GM19240 (cell line): Measurements from ENCODE around the gene RHBDF2.
"Not testable (repeated sequence)": the region's sequence is repeated elsewhere in the genome, so short reads cannot be mapped to it uniquely, and the experiment has no call there.

ENCODE experiments used
- DNase-seq: peaks from one replicate; pipeline ENCODE4 v3.0.0; 2011; ENCODE audit warnings: low spot score; ENCODE audit not compliant: insufficient read length

RHBDF2 gene

DNA sequence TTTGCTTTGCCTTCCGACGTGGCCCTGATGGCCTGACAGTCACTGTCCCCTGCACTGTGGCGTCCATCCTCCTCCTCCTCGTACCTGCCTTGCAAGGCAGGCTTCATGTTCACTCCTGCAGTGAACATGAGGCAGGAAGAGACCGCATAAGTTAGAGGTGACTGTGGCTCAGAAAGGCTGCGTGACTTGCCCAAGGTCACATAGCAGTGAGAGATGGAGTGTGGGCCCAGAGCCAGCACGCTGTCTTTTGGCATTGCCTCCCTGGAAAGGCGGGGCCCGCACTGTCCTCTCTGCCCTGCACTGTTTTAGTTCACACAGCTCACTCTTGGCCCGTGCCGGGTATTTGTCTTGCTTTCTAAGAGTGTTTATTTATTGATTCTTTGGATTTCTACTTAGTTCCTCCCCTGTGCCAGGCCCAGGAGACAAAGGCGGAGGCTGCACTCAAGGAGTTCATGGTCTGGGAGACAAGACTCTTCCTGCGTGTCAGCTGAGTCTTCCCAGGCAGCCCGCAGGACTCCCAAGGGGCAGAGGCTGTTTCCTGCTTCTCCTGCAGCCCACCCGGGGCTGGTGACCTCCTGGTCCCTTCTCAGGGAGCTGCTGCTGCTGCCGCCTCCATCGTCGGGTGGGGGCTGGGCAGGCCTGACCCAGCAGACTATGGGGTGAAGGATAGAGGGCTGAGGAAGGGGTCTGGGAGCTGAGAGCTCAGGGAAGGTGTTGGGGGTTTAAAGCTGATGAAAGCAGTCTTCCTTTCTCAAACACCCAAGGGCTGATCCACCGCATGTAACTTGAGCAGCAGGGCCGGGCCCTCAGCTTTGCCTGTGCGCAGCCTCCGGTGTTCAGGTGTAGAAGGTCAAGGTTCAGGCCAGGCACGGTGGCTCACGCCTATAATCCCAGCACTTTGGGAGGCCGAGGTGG lies 23.6 kb upstream of the RHBDF2 start:
- DNase-seq: no peak

DNA sequence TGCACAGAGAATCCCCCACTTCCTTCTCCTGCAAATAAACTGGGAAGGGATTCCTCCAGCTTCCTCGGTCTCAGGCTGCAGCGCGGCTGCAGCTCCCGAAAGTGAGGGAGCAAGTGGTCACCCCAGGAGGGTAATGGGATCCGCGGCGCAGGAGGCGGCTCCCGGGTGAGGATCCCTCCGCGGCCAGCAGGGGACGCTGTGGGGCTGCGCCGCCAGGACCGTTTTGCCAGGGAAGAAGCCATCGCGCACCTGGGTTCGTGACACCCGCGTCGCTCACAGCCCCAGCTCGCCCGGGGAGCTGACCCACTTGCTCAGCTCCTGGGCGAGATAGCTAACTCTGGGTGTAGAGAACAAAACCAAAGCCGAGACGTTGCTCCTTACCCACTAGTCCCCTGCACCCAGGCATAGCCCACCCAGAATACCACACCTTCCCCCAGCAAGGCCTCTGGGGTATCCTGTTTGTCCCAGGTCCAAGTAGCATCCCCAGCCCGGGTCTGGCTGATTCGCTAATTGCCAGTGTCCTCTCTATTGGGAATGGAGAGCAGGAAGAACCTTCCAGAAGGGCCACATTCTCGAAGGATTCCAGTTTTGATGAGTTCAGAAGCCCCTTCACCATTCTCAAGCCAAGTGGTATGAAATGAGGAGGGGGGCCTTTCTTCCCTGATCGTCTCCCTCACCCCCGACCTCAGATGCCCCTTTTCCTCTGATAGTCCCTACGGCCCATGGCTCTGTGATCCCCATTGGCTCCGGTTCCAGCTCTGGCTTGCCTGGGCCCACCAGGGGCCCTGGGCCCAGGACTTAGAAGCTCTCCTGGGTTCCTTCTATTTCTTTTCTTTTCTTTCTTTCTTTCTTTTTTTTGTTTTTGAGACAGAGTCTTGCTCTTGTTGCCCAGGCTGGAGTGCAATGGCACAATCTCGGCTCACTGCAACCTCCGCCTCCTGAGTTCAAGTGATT lies 22.1 kb upstream of the RHBDF2 start:
- peak; percentile 73 for DNase-seq

DNA sequence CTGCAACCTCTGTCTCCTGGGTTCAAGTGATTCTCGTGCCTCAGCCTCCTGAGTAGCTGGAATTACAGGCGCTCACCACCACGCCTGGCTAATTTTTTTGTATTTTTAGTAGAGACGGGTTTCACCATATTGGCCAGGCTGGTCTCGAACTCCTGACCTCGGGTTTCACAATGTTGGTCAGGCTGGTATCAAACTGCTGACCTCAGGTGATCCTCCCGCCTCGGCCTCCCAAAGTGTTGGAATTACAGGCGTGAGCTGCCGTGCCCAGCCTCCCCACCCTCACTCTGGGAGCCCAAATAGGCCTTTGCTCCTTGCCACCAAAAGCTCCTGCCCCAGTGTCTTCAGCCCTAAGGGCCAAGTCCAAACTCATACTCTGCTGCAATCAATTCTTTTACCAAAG lies 20.5 kb upstream of the RHBDF2 start:
- DNase-seq: not testable (repeated sequence)

DNA sequence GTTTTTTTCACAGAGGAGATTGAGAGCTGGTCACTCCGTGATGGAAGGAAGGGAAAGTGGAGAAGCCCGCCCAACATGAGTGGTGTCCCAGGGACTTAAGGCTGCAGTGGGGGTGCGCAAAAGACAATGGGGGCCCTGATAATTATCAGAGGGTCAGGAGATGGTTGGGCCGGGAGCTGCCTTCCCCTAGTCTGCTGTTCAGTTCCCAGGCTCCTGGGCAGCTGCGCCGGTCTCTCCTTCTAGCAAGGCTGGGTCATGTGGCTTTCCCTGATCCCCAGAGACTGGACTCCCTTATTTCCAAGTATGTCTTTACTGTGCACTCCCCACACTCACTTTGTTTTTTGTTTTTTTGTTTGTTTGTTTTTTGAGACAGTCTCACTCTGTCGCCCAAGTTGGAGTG lies 20.0 kb upstream of the RHBDF2 start:
- DNase-seq: no peak

DNA sequence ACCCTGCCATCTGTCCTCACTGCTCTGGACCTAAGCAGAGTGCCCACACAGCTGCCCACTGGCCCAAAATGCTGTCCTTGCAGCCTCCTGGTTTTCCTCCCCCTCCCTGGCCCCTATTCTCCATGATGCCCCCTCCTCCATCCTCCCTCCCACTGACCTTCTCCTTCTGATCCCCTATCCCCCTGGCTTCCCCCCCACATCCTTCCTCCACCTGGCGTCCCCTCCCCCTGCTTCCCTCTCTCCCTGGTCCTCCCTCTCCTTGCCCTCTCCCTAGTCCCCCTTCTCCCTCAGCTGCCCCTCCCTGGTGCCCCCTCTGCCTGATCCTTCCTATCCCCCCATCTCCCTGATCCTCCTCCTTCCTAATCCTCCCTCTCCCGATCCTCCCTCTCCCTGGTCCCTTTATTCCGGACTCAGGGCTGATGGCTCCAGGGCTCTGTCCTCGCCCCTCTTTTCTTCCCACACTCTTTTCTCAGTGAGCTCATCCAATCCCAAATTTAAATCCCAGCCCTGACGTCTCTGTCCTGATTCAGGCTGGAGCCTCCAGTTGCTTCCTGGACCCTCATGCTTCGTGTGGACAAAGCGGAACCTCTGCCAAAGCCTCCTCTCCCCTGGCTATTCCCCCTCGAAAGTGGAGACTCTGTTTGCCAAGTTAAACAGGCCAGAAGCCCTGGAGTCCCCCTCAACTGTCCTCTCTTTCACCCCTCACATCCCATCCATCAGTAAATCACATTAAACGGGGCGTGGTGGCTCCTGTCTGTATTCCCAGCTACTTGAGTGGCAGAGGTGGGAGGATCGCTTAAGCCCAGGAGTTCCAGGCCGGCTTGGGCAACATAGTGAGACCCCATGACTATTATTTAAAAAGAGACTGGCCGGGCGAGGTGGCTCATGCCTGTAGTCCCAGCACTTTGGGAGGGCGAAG lies 18.1 kb upstream of the RHBDF2 start:
- DNase-seq: no peak

DNA sequence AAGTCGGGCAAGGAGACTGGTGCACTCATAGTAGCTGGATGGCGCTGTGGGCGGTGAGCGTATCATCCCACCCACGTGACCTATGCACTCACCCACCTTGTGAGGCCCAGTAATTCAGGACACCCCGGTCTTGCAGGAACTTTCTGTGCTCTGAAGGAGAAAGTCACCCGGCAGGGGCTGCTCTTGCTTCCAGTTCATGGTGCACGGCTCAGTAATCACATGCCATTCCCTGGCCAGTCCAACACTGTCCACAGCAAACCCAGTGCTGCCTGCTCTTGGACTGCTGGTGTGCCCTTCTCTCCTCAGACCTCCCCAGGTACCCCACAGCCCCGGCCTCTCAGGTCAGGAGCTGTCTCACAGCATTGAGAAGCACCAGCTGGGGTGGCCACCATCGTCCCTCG lies 16.4 kb upstream of the RHBDF2 start:
- no peak for DNase-seq

DNA sequence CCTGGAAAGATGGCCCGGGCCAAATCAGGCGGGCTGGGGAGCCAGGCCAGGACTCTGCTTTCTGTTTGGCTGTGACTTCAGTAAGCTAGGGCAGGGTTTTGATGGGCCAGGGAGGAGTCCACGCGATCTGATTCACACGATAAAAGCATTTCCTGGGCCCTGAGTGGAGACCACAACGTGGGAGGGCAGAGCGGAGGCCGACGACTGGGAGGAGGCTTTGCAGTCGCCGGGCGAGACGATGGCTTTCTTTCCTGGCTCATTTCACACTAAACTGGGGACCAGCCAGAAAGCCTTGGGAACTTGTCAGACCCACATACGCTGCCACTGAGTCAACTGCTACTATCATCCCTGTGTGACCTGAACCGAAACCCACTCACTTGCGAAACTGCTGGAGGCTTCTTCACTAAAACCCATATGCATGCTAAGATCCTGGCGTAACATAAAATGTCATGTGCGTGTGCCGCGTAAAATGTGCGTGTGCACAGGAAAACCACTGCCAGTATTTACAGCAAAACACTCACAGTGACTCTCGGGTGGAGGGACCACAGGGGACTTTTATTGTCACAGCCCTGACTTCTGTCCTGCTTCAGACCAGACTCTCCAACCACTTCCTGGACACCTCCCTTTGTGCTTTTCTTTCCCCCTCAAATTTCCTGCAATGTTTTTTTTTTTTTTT lies 14.2 kb upstream of the RHBDF2 start:
- DNase-seq: no peak

DNA sequence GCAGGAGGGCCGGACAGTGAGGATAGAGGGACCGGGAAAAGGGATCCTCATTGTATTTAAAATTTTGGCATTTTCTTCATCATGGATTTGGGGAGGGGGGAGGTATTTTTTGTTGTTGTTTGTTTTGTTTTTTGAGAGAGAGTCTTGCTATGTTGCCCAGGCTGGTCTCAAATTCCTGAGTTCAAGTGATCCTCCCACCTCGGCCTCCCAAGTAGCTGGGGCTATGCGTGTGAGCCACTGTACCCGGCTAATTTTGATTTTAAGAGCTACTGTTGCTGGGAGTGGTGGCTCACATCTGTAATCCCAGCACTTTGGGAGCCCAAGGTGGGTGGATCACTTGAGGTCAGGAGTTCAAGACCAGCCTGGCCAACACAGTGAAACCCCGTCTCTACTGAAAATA lies 13.1 kb upstream of the RHBDF2 start:
- not testable (repeated sequence) for DNase-seq

DNA sequence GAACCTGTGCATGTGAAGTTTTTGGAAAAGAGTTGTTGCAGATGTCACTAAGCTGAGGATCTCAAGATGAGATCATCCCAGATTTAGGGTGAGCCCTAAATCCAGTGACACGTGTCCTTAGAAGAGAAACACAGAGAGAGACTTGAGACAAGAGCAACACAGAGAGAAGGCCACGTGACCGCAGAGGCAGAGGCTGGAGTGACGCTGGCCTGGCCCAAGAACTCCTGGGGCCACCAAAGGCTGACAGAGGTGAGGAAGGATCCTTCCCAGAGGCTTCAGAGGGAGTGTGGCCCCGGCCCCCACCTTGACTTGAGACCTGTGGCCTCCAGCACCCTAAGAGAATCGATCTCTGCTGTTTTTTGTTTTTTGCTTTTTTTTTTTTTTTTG lies 12.1 kb upstream of the RHBDF2 start:
- DNase-seq: no peak

DNA sequence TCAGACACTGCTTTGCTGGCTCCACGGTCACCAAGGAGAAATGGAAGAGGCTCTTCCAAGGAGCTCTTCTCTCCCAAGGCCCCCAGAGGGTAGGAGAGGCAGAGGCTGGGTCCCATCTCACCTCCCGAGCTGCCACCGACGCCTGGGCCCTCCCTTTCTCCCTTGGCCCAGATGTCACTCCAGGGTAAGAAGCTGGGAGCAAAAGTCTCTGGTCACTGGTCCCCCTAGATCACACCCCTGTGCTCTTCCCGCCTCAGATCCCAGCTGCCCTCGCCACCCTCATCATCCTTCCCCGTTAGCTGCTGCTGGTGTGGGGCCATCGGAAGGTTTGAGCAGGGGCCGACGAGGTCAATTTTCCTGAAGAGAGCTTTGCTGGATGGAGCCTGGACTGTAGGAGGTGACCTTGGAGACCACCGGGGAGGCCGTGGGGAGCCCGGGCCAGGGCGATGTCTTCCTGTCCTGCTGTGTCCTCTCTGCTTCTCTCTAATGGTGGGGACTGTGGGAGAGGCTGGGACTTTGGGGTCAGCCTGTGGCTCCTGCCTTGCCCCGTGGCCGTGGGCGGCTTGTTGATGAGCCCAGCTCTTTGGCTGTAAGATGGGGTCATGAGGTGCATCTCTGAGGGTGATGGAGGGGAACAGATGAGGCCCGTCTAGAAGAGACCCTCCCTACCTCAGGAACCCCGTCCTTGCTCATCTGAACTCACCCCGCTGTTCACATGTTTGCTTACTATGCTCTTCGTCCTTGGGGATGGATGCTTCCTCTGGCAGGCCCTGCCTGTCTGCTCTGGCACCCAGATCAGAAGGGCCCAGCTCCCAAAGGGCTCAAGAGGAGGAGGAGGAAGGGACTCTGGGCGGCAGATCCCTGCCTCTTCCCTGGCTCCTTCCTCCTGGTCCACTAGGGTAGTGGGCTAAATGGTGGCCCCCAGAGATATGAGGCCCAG lies 11.4 kb upstream of the RHBDF2 start:
- DNase-seq: no peak

DNA sequence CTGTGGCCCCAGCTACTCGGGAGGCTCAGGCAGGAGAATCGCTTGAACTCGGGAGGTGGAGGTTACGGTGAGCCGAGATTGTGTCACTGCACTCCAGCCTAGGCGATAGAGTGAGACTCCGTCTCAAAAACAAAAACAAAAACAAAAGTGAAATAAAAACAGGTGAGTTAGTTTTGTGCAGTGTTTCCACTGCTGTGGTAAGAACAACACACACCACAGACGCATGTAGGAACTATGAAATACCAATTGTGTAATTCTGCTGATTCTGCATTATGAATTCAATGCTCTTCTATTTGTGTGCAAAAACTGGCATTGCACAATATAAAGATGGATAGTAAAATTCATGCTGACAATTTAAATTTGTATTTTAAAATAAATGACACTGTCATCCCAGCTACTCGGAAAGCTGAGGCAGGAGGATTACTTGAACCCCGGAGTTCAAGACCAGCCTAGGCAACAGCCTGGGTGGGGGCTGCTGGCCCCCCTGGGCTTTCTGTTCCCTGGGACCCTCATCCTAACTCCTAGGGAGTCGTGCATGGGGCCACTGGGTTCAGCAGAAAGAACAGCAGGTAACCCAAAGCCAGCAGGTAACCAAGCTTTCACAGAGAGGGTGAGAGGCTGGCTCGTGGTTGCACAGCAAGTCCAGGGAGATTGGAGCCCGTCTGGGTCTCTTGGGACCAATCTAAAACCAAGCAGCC lies 10.6 kb upstream of the RHBDF2 start:
- no peak for DNase-seq

DNA sequence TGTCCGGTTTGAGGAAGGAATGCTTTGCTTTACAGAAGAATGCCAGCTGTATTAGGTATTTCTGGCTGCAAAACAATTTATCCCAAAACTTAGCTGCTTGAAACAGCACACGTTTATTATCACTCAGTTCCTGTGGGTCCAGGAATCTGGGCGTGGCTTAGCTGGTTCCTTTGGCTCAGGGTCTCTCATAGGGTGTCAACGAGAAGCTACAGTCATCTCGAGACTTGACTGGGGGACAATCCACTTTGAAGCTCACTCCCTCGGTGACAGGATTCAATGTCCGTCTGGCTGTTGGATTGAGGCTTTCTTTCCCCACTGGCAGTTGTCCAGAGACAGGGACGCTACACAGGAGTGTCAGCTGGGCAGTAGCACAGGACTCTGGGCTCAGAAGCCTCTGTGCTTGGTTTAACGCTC lies 9.6 kb upstream of the RHBDF2 start:
- DNase-seq: no peak

DNA sequence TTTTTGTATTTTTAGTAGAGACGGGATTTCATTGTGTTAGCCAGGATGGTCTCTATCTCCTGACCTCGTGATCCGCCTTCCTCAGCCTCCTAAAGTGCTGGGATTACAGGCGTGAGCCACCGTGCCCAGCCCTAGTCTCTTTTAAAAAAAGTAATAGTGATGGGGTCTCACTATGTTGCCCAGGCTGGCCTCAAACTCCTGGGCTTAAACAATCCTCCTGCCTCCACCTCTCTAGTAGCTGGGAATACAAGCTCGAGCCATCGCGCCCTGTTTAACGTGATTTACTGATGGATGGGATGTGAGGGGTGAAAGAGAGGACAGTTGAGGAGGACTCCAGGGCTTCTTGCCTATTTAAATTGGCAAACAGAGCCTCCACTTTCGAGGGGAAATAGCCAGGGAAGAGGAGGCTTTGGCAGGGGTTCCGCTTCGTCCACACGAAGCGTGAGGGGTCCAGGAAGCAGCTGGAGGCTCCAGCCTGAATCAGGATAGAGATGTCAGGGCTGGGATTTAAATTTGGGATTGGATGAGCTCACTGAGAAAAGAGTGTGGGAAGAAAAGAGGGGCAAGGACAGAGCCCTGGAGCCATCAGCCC lies 7.3 kb upstream of the RHBDF2 start:
- not testable (repeated sequence) for DNase-seq

DNA sequence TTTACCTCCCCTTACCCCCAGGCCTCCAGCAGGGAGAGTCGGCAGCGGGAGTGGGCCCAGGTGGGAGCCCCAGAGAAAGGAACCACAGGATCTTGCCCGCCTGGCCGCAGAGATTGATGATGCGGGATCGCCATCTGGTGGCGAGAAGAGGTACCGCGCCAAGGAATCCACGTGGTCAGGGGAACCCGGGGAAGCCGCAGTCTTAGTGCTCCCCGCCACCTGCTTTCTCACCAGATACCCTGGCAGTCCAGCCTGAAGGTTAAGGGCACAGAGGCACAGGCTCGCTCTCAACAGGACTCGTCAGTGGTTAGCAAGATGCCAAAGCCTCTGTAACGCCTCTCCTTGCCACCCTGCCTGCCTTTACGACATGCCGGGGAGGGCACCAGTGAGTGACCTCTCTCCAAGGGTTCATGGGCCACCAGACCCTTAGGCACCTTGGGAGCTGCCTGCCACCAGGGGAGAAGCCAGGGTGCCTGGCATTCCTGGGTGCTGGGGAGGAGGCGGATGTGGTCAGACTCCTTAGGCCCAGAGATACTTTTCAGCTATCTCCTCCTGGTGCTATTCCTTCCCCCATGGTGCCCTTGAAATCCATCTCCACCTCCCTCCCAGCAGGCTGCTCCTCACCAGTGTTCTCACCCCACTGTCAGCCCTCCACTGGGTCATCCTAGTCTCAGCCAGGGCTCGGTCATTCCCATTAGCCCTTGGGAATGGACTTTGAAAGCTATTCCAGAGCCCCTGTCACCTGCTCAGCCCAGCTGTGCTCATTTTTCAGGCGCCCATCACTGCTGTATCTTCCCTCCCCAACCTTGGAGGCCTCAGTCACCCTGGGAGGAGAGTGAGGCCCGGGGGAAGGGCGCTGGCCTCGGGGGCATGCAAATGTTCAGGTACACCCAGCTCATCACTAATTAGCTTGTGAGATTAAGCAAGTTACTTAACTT lies 5.5 kb upstream of the RHBDF2 start:
- peak; percentile 77 for DNase-seq

DNA sequence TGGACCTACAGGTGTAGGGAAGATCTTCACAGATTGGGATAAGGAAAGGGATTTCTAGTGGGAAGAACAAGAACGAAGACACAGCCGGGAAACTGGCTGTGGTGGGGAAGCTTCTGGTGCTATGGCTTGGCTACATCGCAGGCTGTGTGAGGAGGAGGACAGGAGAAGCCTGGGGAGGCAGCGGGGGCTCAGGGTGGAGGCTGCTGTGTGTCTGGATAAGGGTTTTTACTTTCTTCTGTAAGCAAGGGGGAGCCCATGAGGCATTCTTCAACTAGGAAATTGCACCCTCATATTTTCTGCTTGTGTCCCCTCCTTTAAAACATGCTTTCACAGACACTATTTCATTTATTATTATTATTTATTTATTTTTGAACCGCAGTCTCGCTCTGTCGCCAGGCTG lies 2.9 kb upstream of the RHBDF2 start:
- no peak for DNase-seq

DNA sequence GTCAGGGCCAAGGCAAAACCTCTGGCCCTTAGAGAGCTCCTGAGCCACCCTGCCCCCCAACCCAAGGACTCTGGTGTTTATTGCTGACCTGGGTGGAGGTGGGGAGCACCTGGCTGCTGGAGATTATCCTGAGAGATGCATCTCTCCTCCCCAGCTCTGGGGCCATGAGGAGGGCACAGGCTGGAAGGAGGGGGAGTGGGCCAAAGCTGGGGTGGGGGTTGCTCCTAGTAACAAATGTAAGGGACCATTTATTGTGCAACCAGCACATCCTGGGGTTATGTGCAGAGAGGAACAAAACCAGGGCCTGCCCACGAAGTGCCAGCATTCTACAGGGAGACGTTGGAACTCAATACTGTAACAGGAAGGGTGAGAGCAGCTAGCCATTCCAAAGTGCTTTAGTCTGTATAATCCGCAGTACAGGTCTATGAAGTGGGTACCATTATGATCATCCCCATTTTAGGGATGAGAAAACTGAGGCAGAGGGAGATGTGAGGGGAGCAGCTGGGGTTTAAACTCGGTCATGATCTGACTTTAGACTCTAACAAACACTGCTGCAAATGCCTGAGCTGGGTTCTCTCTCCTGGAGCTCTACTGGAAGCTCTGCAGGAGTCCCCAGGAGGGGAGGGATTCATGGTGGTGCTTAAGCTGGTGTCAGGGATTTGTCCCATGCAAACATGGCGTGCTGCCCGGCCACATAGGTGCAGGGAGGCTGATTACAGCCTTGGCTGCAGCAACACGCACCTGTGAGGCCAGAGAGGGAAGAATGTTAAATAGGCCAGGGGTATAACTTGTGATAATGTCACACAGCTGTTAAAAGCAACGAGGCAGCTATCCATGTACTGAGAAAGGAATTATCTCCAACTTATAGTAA lies 1.4 kb upstream of the RHBDF2 start:
- no peak for DNase-seq
